Erythroblast (primary cell): ENCODE measurements around the gene CDK2AP2.

Source experiments
- DNase-seq, 2 experiments: peaks; one replicate each; lab custom pipeline; 2025; lab: John Stamatoyannopoulos, UW
- GATA1 ChIP-seq: IDR thresholded peaks from 2 replicates; pipeline ENCODE4 v1.6.1; 2011; ENCODE audit warnings: low read depth, mild to moderate bottlenecking, control low read depth, low read length, moderate library complexity
- POLR2A ChIP-seq: IDR thresholded peaks from 2 replicates; pipeline ENCODE4 v1.6.1; 2011; ENCODE audit warnings: mild to moderate bottlenecking, low read length

Gene CDK2AP2

GRCh38 chr11:67503119-67504004, 4.6 kb downstream of the CDK2AP2 start:
- no peak for DNase-seq
- TF ChIP-seq GATA1 = no peak
- no peak for TF ChIP-seq POLR2A

- DNase-seq = no peak
- no peak for TF ChIP-seq POLR2A
- no peak for TF ChIP-seq GATA1
Observed at GRCh38 chr11:67502328-67502979, 5.5 kb downstream of the CDK2AP2 start.

GRCh38 chr11:67501854-67502253, 6.1 kb downstream of the CDK2AP2 start:
- DNase-seq = no peak

GRCh38 chr11:67500831-67501715, 6.9 kb downstream of the CDK2AP2 start:
- no peak for DNase-seq
- no peak for TF ChIP-seq GATA1
- no peak for TF ChIP-seq POLR2A

More at GRCh38 chr11:67501854-67502253, 6.1 kb downstream of the CDK2AP2 start:
- TF ChIP-seq GATA1 (no peak), POLR2A (no peak)

- no peak for TF ChIP-seq POLR2A
- no peak for TF ChIP-seq GATA1
- DNase-seq = no peak
Observed at GRCh38 chr11:67500484-67500821, 7.5 kb downstream of the CDK2AP2 start.

- DNase-seq = no peak
- TF ChIP-seq GATA1 = no peak
- no peak for TF ChIP-seq POLR2A
Observed at GRCh38 chr11:67499808-67500483, 8.0 kb downstream of the CDK2AP2 start.

- no peak for TF ChIP-seq POLR2A
- no peak for TF ChIP-seq GATA1
- no peak for DNase-seq
Observed at GRCh38 chr11:67498544-67498972, 9.4 kb downstream of the CDK2AP2 start.

GRCh38 chr11:67497656-67498291, 10.2 kb downstream of the CDK2AP2 start:
- TF ChIP-seq GATA1 (no peak), POLR2A (no peak)
- DNase-seq = no peak

GRCh38 chr11:67496113-67496512, 11.8 kb downstream of the CDK2AP2 start:
- no peak for DNase-seq
- no peak for TF ChIP-seq GATA1
- TF ChIP-seq POLR2A = no peak

- TF ChIP-seq POLR2A (no peak), GATA1 (no peak)
- no peak for DNase-seq
Observed at GRCh38 chr11:67495234-67496005, 12.5 kb downstream of the CDK2AP2 start.

- TF ChIP-seq POLR2A = no peak
- TF ChIP-seq GATA1 = no peak
- DNase-seq = no peak
Observed at GRCh38 chr11:67494371-67495233, 13.4 kb downstream of the CDK2AP2 start.
